OCI-LY1 (cell line): ENCODE measurements around the gene KIRREL3.

Experiments
- EZH2 ChIP-seq: fragments of 200-600 bp; sonication (generic), shearing (Covaris generic); IDR thresholded peaks from 2 replicates; pipeline ENCODE4 v1.8.0; 2017; ENCODE audit warnings: borderline replicate concordance, mixed run types, mild to moderate bottlenecking, antibody characterized with exemption, low read length, moderate library complexity, mixed read lengths
- TF ChIP-seq, protein P1 (sequence below): fragments of 200-600 bp; sonication (generic), shearing (Covaris generic); IDR thresholded peaks from 2 replicates; pipeline ENCODE4 v1.5.1; 2017; ENCODE audit warnings: mild to moderate bottlenecking, antibody characterized with exemption, low read length, moderate library complexity, mixed read lengths

DNA sequence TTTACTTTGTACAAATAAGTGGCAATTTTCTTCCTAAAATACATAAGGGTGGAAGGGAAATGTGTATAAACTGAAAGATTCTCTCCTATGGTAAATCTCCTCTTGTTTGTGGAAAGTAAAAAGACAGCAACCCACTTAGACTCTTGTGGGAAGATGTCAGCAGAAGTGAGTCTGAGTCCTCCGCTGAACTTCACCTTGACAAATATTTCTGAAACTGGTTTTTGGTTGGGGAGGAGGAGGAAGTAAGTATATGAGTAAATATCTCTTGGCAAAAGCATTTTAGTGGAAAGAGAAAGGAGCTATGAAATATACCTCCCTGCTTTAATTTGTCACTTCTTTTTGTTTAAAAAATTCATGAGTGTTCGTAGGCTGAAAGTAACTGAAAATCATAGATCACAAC is 196.2 kb downstream of the KIRREL3 start:
- TF ChIP-seq, protein P1, sequence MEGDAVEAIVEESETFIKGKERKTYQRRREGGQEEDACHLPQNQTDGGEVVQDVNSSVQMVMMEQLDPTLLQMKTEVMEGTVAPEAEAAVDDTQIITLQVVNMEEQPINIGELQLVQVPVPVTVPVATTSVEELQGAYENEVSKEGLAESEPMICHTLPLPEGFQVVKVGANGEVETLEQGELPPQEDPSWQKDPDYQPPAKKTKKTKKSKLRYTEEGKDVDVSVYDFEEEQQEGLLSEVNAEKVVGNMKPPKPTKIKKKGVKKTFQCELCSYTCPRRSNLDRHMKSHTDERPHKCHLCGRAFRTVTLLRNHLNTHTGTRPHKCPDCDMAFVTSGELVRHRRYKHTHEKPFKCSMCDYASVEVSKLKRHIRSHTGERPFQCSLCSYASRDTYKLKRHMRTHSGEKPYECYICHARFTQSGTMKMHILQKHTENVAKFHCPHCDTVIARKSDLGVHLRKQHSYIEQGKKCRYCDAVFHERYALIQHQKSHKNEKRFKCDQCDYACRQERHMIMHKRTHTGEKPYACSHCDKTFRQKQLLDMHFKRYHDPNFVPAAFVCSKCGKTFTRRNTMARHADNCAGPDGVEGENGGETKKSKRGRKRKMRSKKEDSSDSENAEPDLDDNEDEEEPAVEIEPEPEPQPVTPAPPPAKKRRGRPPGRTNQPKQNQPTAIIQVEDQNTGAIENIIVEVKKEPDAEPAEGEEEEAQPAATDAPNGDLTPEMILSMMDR, result no peak
- no peak for TF ChIP-seq EZH2
